ENCODE measurements around the gene FAM229A. TPM values are rescaled to one million over a fixed set of nuclear protein-coding genes. Genes with fewer than 3 reads are reported as not detected.

Gene FAM229A
- total RNA-seq, 1 experiment from 2014 or later = 0.74 TPM

- DNase-seq (ENCODE audit: low read depth, low spot score) = no peak
- in situ Hi-C loops (cut with HindIII; ENCODE audit: low pct_unique_long_range_greater_than_20kb, low sequenced_read_pairs) = no loop called here
Measured at GRCh38 chr1:32353431-32353830, 8.9 kb downstream of the FAM229A start.

- in situ Hi-C loops (cut with HindIII; ENCODE audit: low pct_unique_long_range_greater_than_20kb, low sequenced_read_pairs) = no loop called here
- DNase-seq (ENCODE audit: low read depth, low spot score) = no peak
Measured at GRCh38 chr1:32352831-32353383, 9.4 kb downstream of the FAM229A start.

DNA sequence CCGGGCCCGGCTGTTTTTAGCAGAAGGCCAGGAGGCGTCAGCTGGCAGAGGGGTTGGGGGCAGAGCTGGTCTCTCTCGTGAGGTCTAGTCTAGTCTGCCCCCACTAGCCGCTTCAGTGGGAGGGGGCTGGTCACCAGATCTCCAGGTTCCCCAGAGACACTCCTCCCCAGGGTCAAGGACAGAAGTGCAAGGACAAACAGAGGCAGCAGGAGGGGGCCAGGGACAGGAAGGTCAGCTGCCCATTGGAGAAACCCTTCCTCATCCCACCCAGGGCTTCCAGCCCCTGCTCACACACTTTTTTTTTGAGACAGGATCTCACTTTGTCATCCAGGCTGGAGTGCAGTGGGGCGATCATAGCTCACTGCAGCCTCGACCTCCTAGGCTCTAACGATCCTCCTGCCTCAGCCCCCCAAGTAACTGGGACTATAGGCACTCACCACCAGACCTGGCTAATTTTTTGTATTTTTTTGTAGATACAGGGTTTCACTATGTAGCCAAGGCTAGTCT is 10.0 kb downstream of the FAM229A start:
- in situ Hi-C loops (cut with HindIII; ENCODE audit: low pct_unique_long_range_greater_than_20kb, low sequenced_read_pairs) = no loop called here
- DNase-seq (ENCODE audit: low read depth, low spot score) = no peak

GRCh38 chr1:32351399-32352238 is 10.7 kb downstream of the FAM229A start:
- in situ Hi-C loops (cut with HindIII; ENCODE audit: low pct_unique_long_range_greater_than_20kb, low sequenced_read_pairs) = no loop called here

GRCh38 chr1:32350785-32351398 is 11.4 kb downstream of the FAM229A start:
- in situ Hi-C loops (cut with HindIII; ENCODE audit: low pct_unique_long_range_greater_than_20kb, low sequenced_read_pairs) = no loop called here
- peak; percentile 68 for DNase-seq (ENCODE audit: low read depth, low spot score)

More at GRCh38 chr1:32351399-32352238, 10.7 kb downstream of the FAM229A start:
- peak; percentile 93 for DNase-seq (ENCODE audit: low read depth, low spot score)

- DNase-seq (ENCODE audit: low read depth, low spot score) = peak; percentile 77
- in situ Hi-C loops (cut with HindIII; ENCODE audit: low pct_unique_long_range_greater_than_20kb, low sequenced_read_pairs) = no loop called here
Measured at GRCh38 chr1:32349211-32349708, 13.0 kb downstream of the FAM229A start.

DNA sequence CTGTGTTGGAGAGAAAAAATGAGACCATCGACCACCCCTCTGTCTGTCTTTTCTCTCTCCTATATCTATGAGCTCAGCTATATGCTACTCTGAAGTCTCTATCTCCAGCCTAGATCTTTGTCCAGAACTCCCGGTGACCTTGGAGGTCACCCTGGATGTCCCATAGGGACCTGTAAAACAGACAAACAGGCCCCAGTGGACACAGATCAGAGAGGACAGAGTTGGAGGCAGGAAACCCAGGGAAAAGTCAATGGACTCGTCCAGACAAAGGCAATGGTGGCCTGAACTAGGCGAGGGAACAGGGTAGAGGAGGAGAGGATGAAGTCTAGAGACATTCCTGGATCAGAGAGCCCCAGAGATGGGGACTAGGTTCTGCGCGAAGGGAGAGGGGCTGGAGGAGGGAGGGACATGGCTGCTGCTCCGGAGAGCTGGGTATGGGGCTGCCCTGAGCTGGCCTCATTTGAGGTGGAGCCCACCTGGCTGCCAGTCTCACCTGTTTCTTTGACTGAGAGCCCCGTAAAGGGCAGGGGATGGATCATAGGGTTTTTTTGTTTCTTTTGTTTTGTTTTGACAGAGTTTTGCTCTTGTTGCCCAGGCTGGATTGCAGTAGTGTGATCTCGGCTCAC is 15.6 kb downstream of the FAM229A start:
- in situ Hi-C loops (cut with HindIII; ENCODE audit: low pct_unique_long_range_greater_than_20kb, low sequenced_read_pairs) = no loop called here
- DNase-seq (ENCODE audit: low read depth, low spot score) = no peak

DNA sequence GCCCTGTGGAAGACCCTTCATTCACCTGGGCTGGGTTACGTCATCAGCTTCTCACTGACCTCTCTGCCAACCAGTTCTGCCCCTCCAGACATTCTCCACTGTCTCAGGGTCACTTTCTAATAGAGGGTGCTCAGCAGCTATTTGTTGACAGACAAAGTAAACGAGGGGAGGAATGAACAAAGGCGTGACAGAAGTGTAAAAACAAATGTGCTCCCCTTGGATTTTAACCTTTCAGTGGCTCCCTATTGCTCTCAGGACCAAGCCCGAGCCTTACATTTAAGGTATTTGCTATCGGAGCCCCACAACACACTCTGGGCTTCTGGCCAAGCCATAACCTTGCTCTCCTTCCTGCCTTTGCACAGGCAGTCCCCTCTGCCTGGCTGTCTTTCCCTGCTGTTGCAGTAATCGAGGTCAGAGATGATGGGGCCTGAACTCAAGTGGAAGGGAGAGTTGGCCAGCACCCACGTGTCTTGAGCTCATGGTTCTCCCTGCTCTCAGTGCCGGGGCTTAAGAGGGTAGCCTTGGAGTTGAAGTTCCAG is 16.9 kb downstream of the FAM229A start:
- DNase-seq (ENCODE audit: low read depth, low spot score) = no peak
- in situ Hi-C loops (cut with HindIII; ENCODE audit: low pct_unique_long_range_greater_than_20kb, low sequenced_read_pairs) = no loop called here

DNA sequence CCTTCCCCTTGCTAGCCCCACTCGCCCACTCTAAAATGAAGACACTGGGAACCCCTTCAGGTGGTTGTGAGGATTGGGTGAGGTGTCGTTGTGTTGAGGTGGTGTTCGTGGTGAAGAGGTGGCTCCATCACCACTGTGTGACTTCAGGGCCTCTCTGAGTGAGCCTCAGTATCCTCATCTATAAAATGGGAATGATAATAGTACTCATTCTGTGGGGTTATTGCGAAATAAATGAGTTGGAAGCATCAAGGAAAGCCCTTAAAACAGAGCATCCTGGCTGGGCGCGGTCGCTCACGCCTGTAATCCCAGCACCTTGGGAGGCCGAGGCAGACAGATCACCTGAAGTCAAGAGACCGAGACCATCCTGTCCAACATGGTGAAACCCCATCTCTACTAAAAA is 19.6 kb downstream of the FAM229A start:
- in situ Hi-C loops (cut with HindIII; ENCODE audit: low pct_unique_long_range_greater_than_20kb, low sequenced_read_pairs) = no loop called here
- no peak for DNase-seq (ENCODE audit: low read depth, low spot score)

GRCh38 chr1:32341971-32342370 is 20.3 kb downstream of the FAM229A start:
- in situ Hi-C loops (cut with HindIII; ENCODE audit: low pct_unique_long_range_greater_than_20kb, low sequenced_read_pairs) = no loop called here
- DNase-seq (ENCODE audit: low read depth, low spot score) = no peak

- in situ Hi-C loops (cut with HindIII; ENCODE audit: low pct_unique_long_range_greater_than_20kb, low sequenced_read_pairs) = no loop called here
- no peak for DNase-seq (ENCODE audit: low read depth, low spot score)
Measured at GRCh38 chr1:32341186-32341757, 21.0 kb downstream of the FAM229A start.

DNA sequence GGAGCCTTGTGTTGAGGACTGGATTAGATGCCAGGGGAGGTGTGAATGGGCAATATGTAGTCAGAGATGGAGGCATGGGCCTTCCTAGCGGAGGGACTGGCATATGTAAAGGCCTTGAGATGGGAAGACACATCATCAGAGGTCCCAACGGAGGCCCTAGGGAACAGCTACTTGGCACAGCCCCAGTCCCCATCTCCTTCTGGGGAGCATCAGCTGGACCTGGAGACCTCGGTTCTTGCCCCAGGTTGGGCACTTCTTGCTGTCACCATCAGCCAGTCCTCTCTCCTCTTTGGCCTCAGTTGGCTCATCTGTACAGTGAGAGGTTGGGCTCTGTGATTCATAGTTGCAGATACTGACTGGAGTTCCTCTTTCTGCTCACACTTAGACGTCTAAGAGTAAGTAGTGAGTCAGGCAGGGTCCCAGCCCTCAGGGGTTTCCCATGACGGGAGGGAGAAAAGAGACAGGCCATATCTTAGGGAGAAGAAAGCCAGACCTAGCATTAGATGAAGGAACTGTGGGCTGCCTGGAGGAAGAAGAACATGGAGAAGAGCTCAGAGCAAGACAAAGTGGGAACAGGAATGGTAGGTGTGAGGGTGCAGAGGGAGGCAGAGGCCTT is 22.8 kb downstream of the FAM229A start:
- DNase-seq (ENCODE audit: low read depth, low spot score) = no peak
- in situ Hi-C loops (cut with HindIII; ENCODE audit: low pct_unique_long_range_greater_than_20kb, low sequenced_read_pairs) = no loop called here

DNA sequence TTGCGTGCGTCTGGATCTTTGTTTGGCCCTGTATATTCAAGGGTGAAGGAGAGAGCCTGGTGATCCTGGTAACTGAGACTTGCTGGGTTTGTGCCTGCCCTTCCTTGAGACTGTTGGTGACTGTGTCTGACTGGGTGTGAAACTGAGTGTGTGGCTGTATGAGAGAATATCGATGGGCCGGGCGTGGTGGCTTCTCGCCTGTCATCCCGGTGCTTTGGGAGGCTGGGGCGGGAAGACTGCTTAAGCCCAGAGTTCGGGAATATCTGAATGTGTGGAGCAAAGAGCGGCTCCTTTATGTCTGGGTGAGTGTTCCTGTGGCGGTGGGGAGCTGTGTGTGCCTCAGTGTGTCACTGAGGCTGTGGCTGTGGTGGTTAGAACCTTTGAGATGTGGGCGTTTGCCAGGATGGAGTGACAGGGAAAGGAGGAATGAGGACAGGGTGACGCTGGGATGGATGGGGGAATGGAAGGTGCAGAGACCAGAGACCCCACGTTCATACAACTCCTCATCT is 23.6 kb downstream of the FAM229A start:
- DNase-seq (ENCODE audit: low read depth, low spot score) = no peak
- in situ Hi-C loops (cut with HindIII; ENCODE audit: low pct_unique_long_range_greater_than_20kb, low sequenced_read_pairs) = no loop called here

DNA sequence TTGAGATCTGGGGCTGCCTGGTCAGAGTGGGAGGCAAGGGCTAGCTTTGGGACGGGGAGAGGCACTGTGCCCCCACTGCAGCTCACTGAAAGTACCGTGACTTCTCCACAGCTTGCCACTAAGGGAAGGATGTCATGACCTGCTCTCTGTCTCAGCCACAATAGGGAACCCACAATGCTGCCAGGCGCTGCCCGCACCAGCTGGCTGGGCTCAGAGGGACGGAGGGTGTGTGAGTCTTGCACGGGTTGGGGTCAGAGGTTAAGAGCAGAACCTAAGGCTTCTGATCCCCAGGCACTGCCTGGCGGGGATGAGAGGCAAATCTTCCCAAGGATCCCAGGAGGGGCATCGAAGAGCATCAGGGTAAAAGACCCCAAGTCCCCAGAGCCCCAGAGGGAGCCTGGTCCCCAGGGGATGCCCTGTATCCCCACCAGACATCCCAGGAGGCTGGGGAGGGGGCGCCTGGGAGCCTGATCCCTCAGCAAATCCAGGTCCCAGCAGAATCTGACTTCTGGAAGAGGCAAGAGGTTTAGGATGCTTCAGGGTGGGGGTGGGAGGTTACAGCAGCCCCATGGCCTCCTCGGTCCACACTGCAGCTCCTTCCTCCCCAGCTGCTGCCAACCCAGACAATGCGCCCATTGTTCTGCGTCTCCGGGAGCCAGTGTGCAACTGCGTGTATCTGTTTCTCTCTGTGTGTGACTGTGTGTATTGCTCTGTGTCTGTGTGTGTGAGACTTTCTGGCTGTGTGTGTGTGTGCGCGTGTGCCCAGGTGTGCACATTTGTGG is 24.2 kb downstream of the FAM229A start:
- DNase-seq (ENCODE audit: low read depth, low spot score) = peak; percentile 86
- in situ Hi-C loops (cut with HindIII; ENCODE audit: low pct_unique_long_range_greater_than_20kb, low sequenced_read_pairs) = no loop called here

DNA sequence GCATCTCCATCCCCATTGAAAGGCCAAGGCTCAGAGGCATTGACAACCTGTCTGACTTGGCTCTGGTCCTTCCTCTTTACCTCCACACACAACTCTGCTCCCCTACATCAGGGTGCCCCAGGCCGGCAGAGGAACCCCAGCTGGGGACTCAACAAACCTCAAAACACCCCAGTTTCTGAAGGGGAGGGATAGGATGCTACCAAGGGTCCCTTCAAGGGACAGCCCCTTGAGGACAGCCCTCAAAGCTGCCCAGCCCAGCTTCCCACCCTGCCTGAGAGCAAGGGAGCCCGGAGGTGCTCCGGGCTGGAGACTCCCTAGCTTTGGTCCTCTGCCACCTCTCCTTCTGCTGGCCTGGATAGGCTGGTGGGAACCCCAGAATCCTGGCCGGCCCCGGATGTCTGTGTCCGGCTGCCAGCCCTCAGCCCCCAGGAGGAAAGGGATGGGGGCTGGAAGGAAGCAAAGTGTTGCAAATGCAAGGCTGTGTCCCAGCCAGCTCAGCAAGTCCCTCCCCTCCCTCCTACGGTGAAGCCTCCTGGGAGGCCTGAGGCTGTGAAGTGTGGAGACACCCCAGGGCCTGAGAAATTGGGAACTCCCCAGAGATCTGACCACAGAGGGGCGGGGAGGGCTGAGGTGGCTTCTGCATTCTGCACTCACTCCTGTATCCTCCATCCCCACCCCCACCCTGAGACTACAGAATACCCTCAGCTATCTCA is 25.2 kb downstream of the FAM229A start:
- in situ Hi-C loops (cut with HindIII; ENCODE audit: low pct_unique_long_range_greater_than_20kb, low sequenced_read_pairs) = no loop called here
- DNase-seq (ENCODE audit: low read depth, low spot score) = no peak

- no peak for DNase-seq (ENCODE audit: low read depth, low spot score)
- in situ Hi-C loops (cut with HindIII; ENCODE audit: low pct_unique_long_range_greater_than_20kb, low sequenced_read_pairs) = no loop called here
Measured at GRCh38 chr1:32336591-32336932, 25.7 kb downstream of the FAM229A start.

Data from SK-MEL-5 (cell line).